ENCODE measurements around the gene NPIPA1.
"Not testable (repeated sequence)": the region's sequence is repeated elsewhere in the genome, so short reads cannot be mapped to it uniquely, and the experiment has no call there.

DNA sequence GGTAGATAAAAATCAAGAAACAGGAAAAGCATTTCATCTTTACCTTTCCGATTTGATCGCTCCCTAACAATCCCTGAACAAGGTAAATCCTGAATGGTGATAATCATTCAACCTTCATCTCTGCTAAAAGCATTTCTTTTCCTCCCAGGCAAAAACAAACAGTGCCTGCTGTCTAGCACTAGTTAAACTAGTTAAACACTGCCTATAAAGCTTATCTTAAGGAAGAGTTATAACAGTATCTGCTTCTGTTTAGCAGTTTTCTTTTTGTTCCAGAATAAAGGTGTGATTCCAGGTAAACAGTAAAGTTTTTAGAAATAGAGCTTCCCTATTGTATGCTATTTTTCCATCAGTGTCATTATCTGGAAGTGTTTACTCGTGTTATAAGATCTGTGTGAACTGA, 44.0 kb downstream of the NPIPA1 start:
- not testable (repeated sequence) for TF ChIP-seq PKNOX1 (IDR thresholded peaks at IDR 0.05); LEF1 (IDR thresholded peaks at IDR 0.05; ENCODE audit: borderline replicate concordance); ELF4 (IDR thresholded peaks at IDR 0.05); BHLHE40 (IDR thresholded peaks at IDR 0.05; ENCODE audit: borderline replicate concordance); FOXM1 (IDR thresholded peaks at IDR 0.05; ENCODE audit: borderline replicate concordance); SUZ12 (IDR thresholded peaks at IDR 0.05); TARDBP (IDR thresholded peaks at IDR 0.05); FOXK2 (IDR thresholded peaks at IDR 0.05); L3MBTL2 (conservative IDR thresholded peaks at IDR 0.05); SP1 (IDR thresholded peaks at IDR 0.05); ZNF384 (IDR thresholded peaks at IDR 0.05)
